K562 (cell line): ENCODE results near the gene CORO2A. TPM values are rescaled to one million over a fixed set of nuclear protein-coding genes. Genes with fewer than 3 reads are reported as not detected.

Experiments
- ATAC-seq: fragments of 200-7000 bp; cut with Tn5 transposase; 3 replicates; pipeline ENCODE4 v1.9.1; 2020; ENCODE audit warnings: moderate library complexity
- BruUV-seq: library from RNA; stranded (reverse); fragments of 400-500 nt; replicated peaks from 2 replicates; lab custom pipeline; 2021; lab: Mats Ljungman, UMichigan
- CTCF ChIA-PET: fragments of 300-600 bp; formaldehyde crosslinking; extraction: SDS; loops from one replicate; lab custom pipeline; 2021; ENCODE audit warnings: low intra/inter-chr PET ratio; lab: Yijun Ruan, JAX
- POLR2A ChIA-PET: fragments of 300-600, 350-650 bp; sonication (Branson Sonifier 250); formaldehyde crosslinking; extraction: SDS; loops from one replicate; lab custom pipeline; 2021; ENCODE audit warnings: antibody characterized with exemption, inconsistent platforms; lab: Yijun Ruan, JAX
- DNase-seq, 4 experiments: peaks; one replicate each; pipeline versions ENCODE4 v3.0.0 to v3.0.0-alpha.2; 2011 to 2018; ENCODE audit warnings: low spot score in 3 of 4, mixed read lengths in 3 of 4; ENCODE audit errors: extremely low read depth in 1 of 4
- FAIRE-seq: peaks from 2 replicates; lab custom pipeline; 2011; peaks lifted over from hg19 to GRCh38; lab: Jason Lieb, UNC
- H2AFZ ChIP-seq: 2 replicates; pipeline ENCODE4 v1.6.0; 2011; ENCODE audit warnings: low read depth, low read length, control low read depth, inconsistent platforms
- H3K27ac ChIP-seq: fragments of 200-600 bp; 3 replicates; pipeline ENCODE4 v1.8.0; 2011; ENCODE audit warnings: low read depth, mild to moderate bottlenecking, control low read depth, inconsistent platforms, low read length, moderate library complexity, mixed read lengths; ENCODE audit errors: extremely low read depth
- H3K27me3 ChIP-seq, 2 experiments: fragments of 300-600 bp in 1 of 2; 2 replicates in 1 of 2; 3 replicates in 1 of 2; pipeline versions ENCODE4 v1.6.0 to v1.8.0; 2011; ENCODE audit warnings: inconsistent platforms in 2 of 2, low read length in 2 of 2, mild to moderate bottlenecking in 1 of 2, mixed read lengths in 1 of 2, moderate library complexity in 1 of 2; ENCODE audit not compliant: control insufficient read depth in 2 of 2, insufficient read depth in 2 of 2
- H3K36me3 ChIP-seq: fragments of 300-600 bp; 3 replicates; pipeline ENCODE4 v1.8.0; 2011; ENCODE audit warnings: mild to moderate bottlenecking, low read length, inconsistent platforms; ENCODE audit not compliant: control insufficient read depth, insufficient read depth
- H3K4me1 ChIP-seq, 2 experiments: fragments of 200-600 bp in 1 of 2; replicated peaks in 1 of 2; 2 replicates in 1 of 2; 3 replicates in 1 of 2; pipeline versions ENCODE4 v1.5.1 to v1.8.0; 2011; ENCODE audit warnings: inconsistent platforms in 2 of 2, low read length in 2 of 2, mild to moderate bottlenecking in 1 of 2, mixed read lengths in 1 of 2, moderate library complexity in 1 of 2; ENCODE audit not compliant: control insufficient read depth in 2 of 2, insufficient read depth in 2 of 2
- H3K4me2 ChIP-seq: 2 replicates; pipeline ENCODE4 v1.6.1; 2011; ENCODE audit warnings: low read length, control low read depth, inconsistent platforms, mixed read lengths; ENCODE audit not compliant: insufficient read depth
- H3K4me3 ChIP-seq: fragments of 200-600 bp; sonication (generic), shearing (Covaris generic); 2 replicates; pipeline ENCODE4 v1.5.1; 2016; ENCODE audit warnings: control low read depth, inconsistent platforms
- H3K79me2 ChIP-seq: fragments of 200-600 bp; 3 replicates; pipeline ENCODE4 v1.8.0; 2011; ENCODE audit warnings: low read length, inconsistent platforms; ENCODE audit not compliant: control insufficient read depth, insufficient read depth
- H3K9ac ChIP-seq, 2 experiments: 2 replicates each; pipeline versions ENCODE4 v1.6.0 to v1.6.1; 2011; ENCODE audit warnings: low read depth in 2 of 2, low read length in 2 of 2, control low read depth in 1 of 2, inconsistent platforms in 1 of 2, mild to moderate bottlenecking in 1 of 2, mixed read lengths in 1 of 2; ENCODE audit not compliant: insufficient read depth in 1 of 2
- H3K9me1 ChIP-seq: one replicate; pipeline ENCODE4 v1.6.0; 2011; ENCODE audit warnings: inconsistent platforms, mild to moderate bottlenecking, low read length, moderate library complexity; ENCODE audit not compliant: control insufficient read depth, insufficient read depth
- H3K9me3 ChIP-seq: replicated peaks from 2 replicates; pipeline ENCODE4 v1.5.1; 2011; ENCODE audit warnings: low read depth, low read length, inconsistent platforms; ENCODE audit not compliant: control insufficient read depth, insufficient read depth
- H4K20me1 ChIP-seq: replicated peaks from 2 replicates; pipeline ENCODE4 v1.6.1; 2011; ENCODE audit warnings: low read length, inconsistent platforms, mixed read lengths; ENCODE audit not compliant: control insufficient read depth, insufficient read depth
- BCOR ChIP-seq: fragments of 450-650 bp; IDR thresholded peaks from 2 replicates; pipeline ENCODE4 v1.6.1; 2016
- CBX3 ChIP-seq, 2 experiments: IDR thresholded peaks; 1 replicate in 1 of 2; 2 replicates in 1 of 2; pipeline ENCODE4 v1.6.1; 2012; ENCODE audit warnings: inconsistent platforms in 2 of 2, low read length in 2 of 2, borderline replicate concordance in 1 of 2, control low read depth in 1 of 2
- DPF2 ChIP-seq: fragments of 450-650 bp; IDR thresholded peaks from 2 replicates; pipeline ENCODE4 v1.6.1; 2016
- ESRRA ChIP-seq: fragments of 450-650 bp; IDR thresholded peaks from 2 replicates; pipeline ENCODE4 v1.6.1; 2014; ENCODE audit warnings: low read depth, mild to moderate bottlenecking, moderate library complexity, borderline replicate concordance
- FOXP1 ChIP-seq: sonication (generic); formaldehyde crosslinking; IDR thresholded peaks from 2 replicates; pipeline ENCODE4 v1.8.0; 2022; ENCODE audit warnings: mild to moderate bottlenecking, missing genetic modification reagents
- MTF1 ChIP-seq: fragments of 250-450 bp; sonication (Bioruptor Pico); IDR thresholded peaks from 2 replicates; pipeline ENCODE4 v1.9.0; 2021; ENCODE audit warnings: moderate library complexity, mild to moderate bottlenecking, inconsistent platforms, borderline replicate concordance
- NCOA1 ChIP-seq: fragments of 450-650 bp; IDR thresholded peaks from 2 replicates; pipeline ENCODE4 v1.6.1; 2016; ENCODE audit warnings: low read depth
- NFIX ChIP-seq: fragments of 250-450 bp; sonication (Bioruptor Pico); IDR thresholded peaks from 2 replicates; pipeline ENCODE4 v1.4.0; 2020; ENCODE audit warnings: low read depth, mild to moderate bottlenecking, moderate library complexity
- PTBP1 ChIP-seq: fragments of 200-400 bp; formaldehyde crosslinking; IDR thresholded peaks from 2 replicates; pipeline ENCODE4 v1.6.1; 2017; ENCODE audit warnings: low read depth, low read length
- PTRF ChIP-seq: fragments of 450-650 bp; IDR thresholded peaks from 2 replicates; pipeline ENCODE4 v1.6.1; 2016; ENCODE audit warnings: mild to moderate bottlenecking, missing genetic modification characterization, missing compliant biosample characterization
- SMARCA5 ChIP-seq: fragments of 450-650 bp; IDR thresholded peaks from 2 replicates; pipeline ENCODE4 v1.6.1; 2016
- THRAP3 ChIP-seq: fragments of 450-650 bp; IDR thresholded peaks from 2 replicates; pipeline ENCODE4 v1.6.1; 2016; ENCODE audit warnings: mild to moderate bottlenecking, inconsistent platforms, borderline replicate concordance
- ZNF174 ChIP-seq: fragments of 250-450 bp; sonication (Bioruptor Pico); IDR thresholded peaks from 2 replicates; pipeline ENCODE4 v1.4.0; 2020; ENCODE audit warnings: mild to moderate bottlenecking
- ZNF175 ChIP-seq: fragments of 200-800 bp; sonication (Bioruptor generic); IDR thresholded peaks from 2 replicates; pipeline ENCODE4 v1.6.1; 2016; ENCODE audit warnings: low read depth, mild to moderate bottlenecking, missing genetic modification characterization, missing compliant biosample characterization
- WGBS: fragments of 100-300 bp; shearing (Covaris generic); methylation state at CpG from one replicate; pipeline ENCODE4 v1.1.6; 2016; ENCODE audit warnings: low coverage, mixed read lengths; ENCODE audit not compliant: insufficient coverage; ENCODE audit errors: missing lambda C conversion rate; 5-methylcytosine and 5-hydroxymethylcytosine counted together
- in situ Hi-C: fragments of 300-500 bp; cut with MboI; formaldehyde crosslinking; loops from 4 replicates; pipeline ENCODE4 v1.15.0; 2018; ENCODE audit warnings: inconsistent platforms, mixed read lengths
- intact Hi-C: fragments of 100-400 bp; cut with micrococcal nuclease; formaldehyde crosslinking; loops from 2 replicates; pipeline ENCODE4 v1.14.2; 2022
- polyA plus RNA-seq, 8 experiments: library from polyadenylated mRNA; depleted of rRNA in 4 of 8; stranded (reverse) in 5 of 8; unstranded in 3 of 8; fragments of >200 nt; fragmentation: Nextera tagmentation in 2 of 8; fragmentation: Illumina TruSeq in 1 of 8; extraction: Ambion mirVana in 2 of 8; extraction: Trizol in 1 of 8; gene quantifications; 2 replicates each; pipeline versions ENCODE4 v1.2.1 to v1.2.3, GENCODE V29; 2011 to 2014; ENCODE audit warnings: inconsistent platforms in 1 of 8, missing spikeins in 1 of 8
- total RNA-seq, 7 experiments: library from RNA; depleted of rRNA in 6 of 7; stranded (reverse); fragments of >200 nt in 6 of 7; fragmentation: Illumina TruSeq in 2 of 7; extraction: Trizol in 2 of 7; gene quantifications; 2 replicates each; pipeline versions ENCODE4 v1.2.1 to v1.2.3, GENCODE V29; 2011 to 2021; ENCODE audit warnings: low replicate concordance in 1 of 7
- TF ChIP-seq, protein P1 (sequence below): fragments of 450-650 bp; IDR thresholded peaks from 2 replicates; pipeline ENCODE4 v1.6.1; 2017; ENCODE audit warnings: antibody characterized with exemption
- TF ChIP-seq, protein P2 (sequence below): fragments of 250-450 bp; sonication (Bioruptor Pico); IDR thresholded peaks from 2 replicates; pipeline ENCODE4 v1.8.0; 2021; ENCODE audit warnings: mild to moderate bottlenecking, moderate library complexity
- TF ChIP-seq, protein P3 (sequence below): fragments of 450-650 bp; IDR thresholded peaks from 2 replicates; pipeline ENCODE4 v1.6.1; 2016; ENCODE audit warnings: low read depth, mild to moderate bottlenecking, moderate library complexity

Gene CORO2A
- total and polyA plus RNA-seq, 9 of the 15 experiments (the other 6 are each of a cell fraction or from before 2014, with no cell fraction given), result 9.5 to 26.6 (median 18.0) TPM

DNA sequence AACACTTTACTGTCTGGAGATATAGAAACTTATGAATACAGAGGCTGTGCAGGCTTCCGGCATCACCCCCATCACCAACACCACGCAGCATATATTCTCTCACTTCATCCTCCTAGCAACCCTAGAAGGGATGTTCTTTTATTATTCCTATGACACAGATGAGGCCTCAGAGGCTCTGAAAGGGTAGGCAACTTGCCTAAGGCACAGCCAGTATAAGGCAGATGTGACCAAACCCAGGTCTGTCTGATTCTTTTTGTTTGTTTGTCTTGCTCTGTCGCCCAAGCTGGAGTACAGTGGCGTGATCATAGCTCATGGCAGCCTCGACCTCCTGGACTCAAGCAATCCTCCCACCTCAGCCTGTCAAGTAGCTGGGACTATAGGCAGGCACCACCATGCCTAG is 22.8 kb upstream of the CORO2A start:
- WGBS, result 66% methylated on average over 5 of the region's 5 CpGs
- no peak overlapping the region for H3K4me3 ChIP-seq
- intact Hi-C loops, result no loop called here
- POLR2A ChIA-PET, result no interaction called here
- H3K27me3 ChIP-seq, result no peaks in the 10 kb centered on the region
- no peak overlapping the region for H3K4me2 ChIP-seq
- no peak overlapping the region for H3K9ac ChIP-seq
- H3K79me2 ChIP-seq, result no peaks in the 10 kb centered on the region
- no peaks in the 10 kb centered on the region for H3K9me3 ChIP-seq
- no peak overlapping the region for H2AFZ ChIP-seq
- H3K36me3 ChIP-seq, result peaks cover 15% of the 10 kb centered on the region; the same call in 2 of the 3 replicates
- ATAC-seq, result no peak
- in situ Hi-C loops, result no loop called here
- TF ChIP-seq, protein P1, sequence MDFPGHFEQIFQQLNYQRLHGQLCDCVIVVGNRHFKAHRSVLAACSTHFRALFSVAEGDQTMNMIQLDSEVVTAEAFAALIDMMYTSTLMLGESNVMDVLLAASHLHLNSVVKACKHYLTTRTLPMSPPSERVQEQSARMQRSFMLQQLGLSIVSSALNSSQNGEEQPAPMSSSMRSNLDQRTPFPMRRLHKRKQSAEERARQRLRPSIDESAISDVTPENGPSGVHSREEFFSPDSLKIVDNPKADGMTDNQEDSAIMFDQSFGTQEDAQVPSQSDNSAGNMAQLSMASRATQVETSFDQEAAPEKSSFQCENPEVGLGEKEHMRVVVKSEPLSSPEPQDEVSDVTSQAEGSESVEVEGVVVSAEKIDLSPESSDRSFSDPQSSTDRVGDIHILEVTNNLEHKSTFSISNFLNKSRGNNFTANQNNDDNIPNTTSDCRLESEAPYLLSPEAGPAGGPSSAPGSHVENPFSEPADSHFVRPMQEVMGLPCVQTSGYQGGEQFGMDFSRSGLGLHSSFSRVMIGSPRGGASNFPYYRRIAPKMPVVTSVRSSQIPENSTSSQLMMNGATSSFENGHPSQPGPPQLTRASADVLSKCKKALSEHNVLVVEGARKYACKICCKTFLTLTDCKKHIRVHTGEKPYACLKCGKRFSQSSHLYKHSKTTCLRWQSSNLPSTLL, result no peak
- TF ChIP-seq, protein P2, sequence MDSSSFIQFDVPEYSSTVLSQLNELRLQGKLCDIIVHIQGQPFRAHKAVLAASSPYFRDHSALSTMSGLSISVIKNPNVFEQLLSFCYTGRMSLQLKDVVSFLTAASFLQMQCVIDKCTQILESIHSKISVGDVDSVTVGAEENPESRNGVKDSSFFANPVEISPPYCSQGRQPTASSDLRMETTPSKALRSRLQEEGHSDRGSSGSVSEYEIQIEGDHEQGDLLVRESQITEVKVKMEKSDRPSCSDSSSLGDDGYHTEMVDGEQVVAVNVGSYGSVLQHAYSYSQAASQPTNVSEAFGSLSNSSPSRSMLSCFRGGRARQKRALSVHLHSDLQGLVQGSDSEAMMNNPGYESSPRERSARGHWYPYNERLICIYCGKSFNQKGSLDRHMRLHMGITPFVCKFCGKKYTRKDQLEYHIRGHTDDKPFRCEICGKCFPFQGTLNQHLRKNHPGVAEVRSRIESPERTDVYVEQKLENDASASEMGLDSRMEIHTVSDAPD (CRISPR knock-in tag), result no peak
- TF ChIP-seq ZNF174 (CRISPR knock-in tag) (no peak), PTBP1 (no peak), MTF1 (CRISPR knock-in tag) (no peak), SMARCA5 (no peak), DPF2 (no peak), NCOA1 (no peak), FOXP1 (CRISPR knock-in tag) (no peak), CBX3 (IDR thresholded peaks at IDR 0.05; ENCODE audit: borderline replicate concordance in 1 of 2, low read length in 2 of 2) (no peak), PTRF (tag) (no peak), NFIX (CRISPR knock-in tag) (no peak), THRAP3 (no peak), ESRRA (no peak), ZNF175 (no peak), BCOR (no peak)
- TF ChIP-seq, protein P3, sequence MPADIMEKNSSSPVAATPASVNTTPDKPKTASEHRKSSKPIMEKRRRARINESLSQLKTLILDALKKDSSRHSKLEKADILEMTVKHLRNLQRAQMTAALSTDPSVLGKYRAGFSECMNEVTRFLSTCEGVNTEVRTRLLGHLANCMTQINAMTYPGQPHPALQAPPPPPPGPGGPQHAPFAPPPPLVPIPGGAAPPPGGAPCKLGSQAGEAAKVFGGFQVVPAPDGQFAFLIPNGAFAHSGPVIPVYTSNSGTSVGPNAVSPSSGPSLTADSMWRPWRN, result no peak
- DNase-seq, result no peak
- peaks cover 0 to 4% of the 10 kb centered on the region in 2 experiments; a peak in 1 of 5 replicates for H3K4me1 ChIP-seq
- H4K20me1 ChIP-seq, result no peaks in the 10 kb centered on the region
- CTCF ChIA-PET, result no interaction called here
- BruUV-seq, result no TSS peak
- H3K27ac ChIP-seq, result no peak overlapping the region
- FAIRE-seq, result no peak
- no peaks in the 10 kb centered on the region for H3K9me1 ChIP-seq
